Umbilical cord (tissue), 2 donors: ENCODE results near the gene KRTAP13-2. TPM values are rescaled to one million over a fixed set of nuclear protein-coding genes. Genes with fewer than 3 reads are reported as not detected.

ENCODE experiments used
- DNase-seq: peaks from one replicate; pipeline ENCODE4 v3.0.0-alpha.2; 2015; ENCODE audit warnings: low spot score
- total RNA-seq: library from RNA; depleted of rRNA; stranded (reverse); fragments of >200 nt; gene quantifications from one replicate; pipeline ENCODE4 v1.2.3, GENCODE V29; 2014; ENCODE audit warnings: low replicate concordance; ENCODE audit not compliant: insufficient read depth

The KRTAP13-2 gene
- total RNA-seq, 1 donor from 2014 or later: 1.2 TPM

DNA sequence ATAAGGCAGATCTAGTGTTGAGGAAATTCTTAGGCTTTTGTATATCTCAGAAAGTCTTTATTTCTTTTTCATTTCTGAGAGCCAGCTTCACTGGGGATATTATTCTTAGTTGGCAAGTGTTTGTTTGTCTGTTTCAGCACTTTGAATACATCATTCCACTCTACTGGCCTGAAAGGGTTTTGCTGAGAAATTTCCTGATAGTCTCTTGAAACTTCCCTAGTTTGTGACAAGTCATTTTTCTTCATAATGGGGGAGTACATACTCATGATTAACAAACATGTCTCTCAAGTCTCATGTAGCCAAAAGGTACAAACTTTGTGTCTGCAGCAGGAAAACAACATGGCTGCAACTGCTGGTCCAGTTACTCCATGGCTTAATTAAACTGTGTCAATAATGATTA, 45.7 kb downstream of the KRTAP13-2 start:
- DNase-seq: no peak

Other genes starting within 250 kb of the KRTAP13-2 start
- gene CLDN17, start 205.5 kb downstream of the KRTAP13-2 start, total RNA-seq: not detected
- 6.3 TPM for gene CLDN8, start 156.2 kb downstream of the KRTAP13-2 start, total RNA-seq
- 9.9 TPM for gene KRTAP24-1, start 89.3 kb downstream of the KRTAP13-2 start, total RNA-seq
- gene KRTAP25-1, start 82.8 kb downstream of the KRTAP13-2 start, total RNA-seq: not detected
- gene KRTAP26-1, start 52.0 kb downstream of the KRTAP13-2 start, total RNA-seq: not detected
- gene KRTAP27-1, start 34.6 kb downstream of the KRTAP13-2 start, total RNA-seq: not detected
- gene KRTAP23-1, start 23.7 kb downstream of the KRTAP13-2 start, total RNA-seq: not detected
- gene KRTAP13-1, start 23.8 kb upstream of the KRTAP13-2 start, total RNA-seq: not detected
- gene KRTAP13-3, start 53.7 kb upstream of the KRTAP13-2 start, total RNA-seq: not detected
- 3.4 TPM for gene KRTAP13-4, start 57.9 kb upstream of the KRTAP13-2 start, total RNA-seq
- gene KRTAP15-1, start 68.0 kb upstream of the KRTAP13-2 start, total RNA-seq: 5.5 TPM
- gene KRTAP19-1, start 108.1 kb upstream of the KRTAP13-2 start, total RNA-seq: not detected
- gene KRTAP19-2, start 115.2 kb upstream of the KRTAP13-2 start, total RNA-seq: 8.2 TPM
- not detected for gene KRTAP19-3, start 119.7 kb upstream of the KRTAP13-2 start, total RNA-seq
- gene KRTAP19-4, start 124.9 kb upstream of the KRTAP13-2 start, total RNA-seq: not detected
- gene KRTAP19-5, start 129.9 kb upstream of the KRTAP13-2 start, total RNA-seq: 13.0 TPM
- gene KRTAP19-6, start 169.6 kb upstream of the KRTAP13-2 start, total RNA-seq: not detected
- gene KRTAP19-7, start 189.0 kb upstream of the KRTAP13-2 start, total RNA-seq: not detected
- not detected for gene KRTAP22-2, start 218.1 kb upstream of the KRTAP13-2 start, total RNA-seq
- not detected for gene KRTAP6-3, start 220.2 kb upstream of the KRTAP13-2 start, total RNA-seq
- gene KRTAP6-2, start 226.6 kb upstream of the KRTAP13-2 start, total RNA-seq: not detected
- gene KRTAP22-1, start 228.8 kb upstream of the KRTAP13-2 start, total RNA-seq: not detected
- not detected for gene KRTAP6-1, start 241.7 kb upstream of the KRTAP13-2 start, total RNA-seq
- gene KRTAP20-1, start 244.2 kb upstream of the KRTAP13-2 start, total RNA-seq: 28.4 TPM
- gene KRTAP20-4, start 248.4 kb upstream of the KRTAP13-2 start, total RNA-seq: not detected